ENCODE results near the gene ASAH2B. TPM values are rescaled to one million over a fixed set of nuclear protein-coding genes. Genes with fewer than 3 reads are reported as not detected.
A peak's percentile ranks its signal among the peaks of the same experiment; 100 is the strongest.
"Not testable (repeated sequence)": the region's sequence is repeated elsewhere in the genome, so short reads cannot be mapped to it uniquely, and the experiment has no call there.

The ASAH2B gene
- 1 to 10 TPM; 6.4 to 7.4 TPM for total RNA-seq
- polyA plus RNA-seq (2013, experiment 1 of 2), result 10.2 TPM
- polyA plus RNA-seq (2013, experiment 2 of 2), result 7.1 TPM
- long read RNA-seq, experiment 1, partial matches to known transcripts, result 6 of 7 reads
- long read RNA-seq, experiment 1, other reads (novel, unspliced or antisense), result 1 of 7 reads
- long read RNA-seq, experiment 2, full-length matches to known transcripts, result 24 of 43 reads
- long read RNA-seq, experiment 2, partial matches to known transcripts, result 5 of 43 reads
- long read RNA-seq, experiment 2, other reads (novel, unspliced or antisense), result 14 of 43 reads
- long read RNA-seq, experiment 3, full-length matches to known transcripts, result 44 of 65 reads
- long read RNA-seq, experiment 3, partial matches to known transcripts, result 1 of 65 reads
- long read RNA-seq, experiment 3, other reads (novel, unspliced or antisense), result 20 of 65 reads
- long read RNA-seq, experiment 4, full-length matches to known transcripts, result 14 of 22 reads
- long read RNA-seq, experiment 4, partial matches to known transcripts, result 1 of 22 reads
- long read RNA-seq, experiment 4, other reads (novel, unspliced or antisense), result 7 of 22 reads

GRCh38 chr10:50739618-50740292 lies at the start of gene ASAH2B:
TSS of gene ASAH2B (plus strand) at chr10:50739936. CDS start at chr10:50745131, 5,195 bp downstream.
- DNase-seq, result peak; percentile 94
- H3K4me1 Mint-ChIP-seq, result peaks cover 7% of the 10 kb centered on the region

GRCh38 chr10:50697819-50698218 lies 41.9 kb upstream of the ASAH2B start:
- not testable (repeated sequence) for H3K9ac ChIP-seq (ENCODE audit: extremely low read depth, low read length, poor library complexity, severe bottlenecking); H3K27me3 ChIP-seq (ENCODE audit: control insufficient read depth, insufficient read depth, low read length, poor library complexity, severe bottlenecking); H3K4me3 ChIP-seq (ENCODE audit: low read length); H3K27me3 Mint-ChIP-seq (ENCODE audit: insufficient read depth); H3K4me1 ChIP-seq (ENCODE audit: control insufficient read depth, insufficient read depth, low read length); DNase-seq; H3K27ac ChIP-seq (ENCODE audit: low read depth, low read length); H3K36me3 ChIP-seq (ENCODE audit: control insufficient read depth, insufficient read depth, low read length); H3K4me3 Mint-ChIP-seq; H3K9me3 Mint-ChIP-seq; H3K36me3 Mint-ChIP-seq (ENCODE audit: low read depth); H3K9me3 ChIP-seq (ENCODE audit: control insufficient read depth, low read length); H3K27ac Mint-ChIP-seq; H3K4me1 Mint-ChIP-seq
- no CpG with 5 or more reads among the region's 4 CpGs for WGBS, 2 experiments (ENCODE audit: insufficient coverage in 1 of 2, insufficient read length in 1 of 2)
- TF ChIP-seq CTCF (conservative IDR thresholded peaks at IDR 0.05), result peak; percentile 56

More at GRCh38 chr10:50739618-50740292, at the start of gene ASAH2B:
- whole genome bisulfite sequencing, 2 experiments (ENCODE audit: insufficient coverage in 1 of 2, insufficient read length in 1 of 2), result 1% methylated on average over 16 to 62 of the region's 62 CpGs
- no peak for TF ChIP-seq CTCF (conservative IDR thresholded peaks at IDR 0.05)
- Mint-ChIP-seq H3K36me3 (ENCODE audit: low read depth) (peaks cover 1% of the 10 kb centered on the region), H3K4me3 (peak within 1 kb of the TSS; percentile 95), H3K27me3 (ENCODE audit: insufficient read depth) (peaks cover 26% of the 10 kb centered on the region), H3K27ac (peak within 1 kb of the TSS; percentile 97), H3K9me3 (peaks cover 3% of the 10 kb centered on the region)
- H3K36me3 ChIP-seq (ENCODE audit: control insufficient read depth, insufficient read depth, low read length), result no peaks in the 10 kb centered on the region
- H3K4me3 ChIP-seq (ENCODE audit: low read length), result peak within 1 kb of the TSS; percentile 94
- no peaks in the 10 kb centered on the region for H3K9me3 ChIP-seq (ENCODE audit: control insufficient read depth, low read length)
- no peaks in the 10 kb centered on the region for H3K4me1 ChIP-seq (ENCODE audit: control insufficient read depth, insufficient read depth, low read length)
- peaks cover 3% of the 10 kb centered on the region for H3K27me3 ChIP-seq (ENCODE audit: control insufficient read depth, insufficient read depth, low read length, poor library complexity, severe bottlenecking)
- peak within 1 kb of the TSS; percentile 72 for H3K9ac ChIP-seq (ENCODE audit: extremely low read depth, low read length, poor library complexity, severe bottlenecking)
- H3K27ac ChIP-seq (ENCODE audit: low read depth, low read length), result peak within 1 kb of the TSS; percentile 79

GRCh38 chr10:50701947-50702346 lies 37.8 kb upstream of the ASAH2B start:
- not testable (repeated sequence) for H3K4me3 Mint-ChIP-seq; H3K4me1 ChIP-seq (ENCODE audit: control insufficient read depth, insufficient read depth, low read length); H3K9ac ChIP-seq (ENCODE audit: extremely low read depth, low read length, poor library complexity, severe bottlenecking); H3K9me3 ChIP-seq (ENCODE audit: control insufficient read depth, low read length); DNase-seq; H3K27me3 Mint-ChIP-seq (ENCODE audit: insufficient read depth); H3K36me3 Mint-ChIP-seq (ENCODE audit: low read depth); H3K27ac ChIP-seq (ENCODE audit: low read depth, low read length); H3K27me3 ChIP-seq (ENCODE audit: control insufficient read depth, insufficient read depth, low read length, poor library complexity, severe bottlenecking); H3K9me3 Mint-ChIP-seq; H3K4me1 Mint-ChIP-seq; H3K4me3 ChIP-seq (ENCODE audit: low read length); H3K36me3 ChIP-seq (ENCODE audit: control insufficient read depth, insufficient read depth, low read length); H3K27ac Mint-ChIP-seq
- WGBS, 2 experiments (ENCODE audit: insufficient coverage in 1 of 2, insufficient read length in 1 of 2), result 94% methylated on average over 2 of the region's 5 CpGs; no CpG with 5 or more reads in 1 of the 2 experiments

- H3K27ac Mint-ChIP-seq; H3K27me3 ChIP-seq (ENCODE audit: control insufficient read depth, insufficient read depth, low read length, poor library complexity, severe bottlenecking); H3K27ac ChIP-seq (ENCODE audit: low read depth, low read length); H3K36me3 ChIP-seq (ENCODE audit: control insufficient read depth, insufficient read depth, low read length); H3K9me3 Mint-ChIP-seq; H3K9ac ChIP-seq (ENCODE audit: extremely low read depth, low read length, poor library complexity, severe bottlenecking); H3K4me3 Mint-ChIP-seq; DNase-seq; H3K36me3 Mint-ChIP-seq (ENCODE audit: low read depth); H3K9me3 ChIP-seq (ENCODE audit: control insufficient read depth, low read length); H3K4me3 ChIP-seq (ENCODE audit: low read length); H3K4me1 Mint-ChIP-seq; H3K27me3 Mint-ChIP-seq (ENCODE audit: insufficient read depth); H3K4me1 ChIP-seq (ENCODE audit: control insufficient read depth, insufficient read depth, low read length): not testable (repeated sequence)
- 100% methylated on average over 3 of the region's 7 CpGs; no CpG with 5 or more reads in 1 of the 2 experiments for WGBS, 2 experiments (ENCODE audit: insufficient coverage in 1 of 2, insufficient read length in 1 of 2)
Measured at GRCh38 chr10:50702997-50703396, 36.7 kb upstream of the ASAH2B start.

GRCh38 chr10:50704436-50705079 lies 35.2 kb upstream of the ASAH2B start:
- not testable (repeated sequence) for H3K4me3 ChIP-seq (ENCODE audit: low read length); H3K9me3 Mint-ChIP-seq; H3K4me1 Mint-ChIP-seq; H3K9ac ChIP-seq (ENCODE audit: extremely low read depth, low read length, poor library complexity, severe bottlenecking); H3K4me3 Mint-ChIP-seq; H3K4me1 ChIP-seq (ENCODE audit: control insufficient read depth, insufficient read depth, low read length); H3K27ac ChIP-seq (ENCODE audit: low read depth, low read length); H3K27me3 ChIP-seq (ENCODE audit: control insufficient read depth, insufficient read depth, low read length, poor library complexity, severe bottlenecking); H3K27ac Mint-ChIP-seq; DNase-seq; H3K9me3 ChIP-seq (ENCODE audit: control insufficient read depth, low read length); H3K36me3 ChIP-seq (ENCODE audit: control insufficient read depth, insufficient read depth, low read length); H3K27me3 Mint-ChIP-seq (ENCODE audit: insufficient read depth); H3K36me3 Mint-ChIP-seq (ENCODE audit: low read depth)
- 77% methylated on average over 3 of the region's 5 CpGs; no CpG with 5 or more reads in 1 of the 2 experiments for WGBS, 2 experiments (ENCODE audit: insufficient coverage in 1 of 2, insufficient read length in 1 of 2)
